H9 (cell line): Measurements from ENCODE around the gene ZMYM2. TPM values are rescaled to one million over a fixed set of nuclear protein-coding genes. Genes with fewer than 3 reads are reported as not detected.

Source experiments
- DNase-seq: peaks from one replicate; pipeline ENCODE4 v3.0.0-alpha.2; 2017
- H2AFZ ChIP-seq: one replicate; pipeline ENCODE4 v1.6.1; 2013; ENCODE audit warnings: mild to moderate bottlenecking, low read length, control low read depth, moderate library complexity
- H2AK5ac ChIP-seq: 2 replicates; pipeline ENCODE4 v1.6.1; 2013; ENCODE audit warnings: low read length, control low read depth, mixed read lengths; ENCODE audit not compliant: insufficient read length
- H2BK120ac ChIP-seq: one replicate; pipeline ENCODE4 v1.6.1; 2013; ENCODE audit warnings: low read depth, mild to moderate bottlenecking, low read length, control low read depth, inconsistent platforms; ENCODE audit not compliant: poor library complexity, severe bottlenecking
- H2BK12ac ChIP-seq: 2 replicates; pipeline ENCODE4 v1.6.1; 2013; ENCODE audit warnings: low read length, control low read depth, mixed read lengths, low read depth; ENCODE audit not compliant: insufficient read length
- H2BK15ac ChIP-seq: 2 replicates; pipeline ENCODE4 v1.6.1; 2013; ENCODE audit warnings: low read depth, low read length, control low read depth
- H2BK20ac ChIP-seq: one replicate; pipeline ENCODE4 v1.6.1; 2013; ENCODE audit warnings: low read depth, mild to moderate bottlenecking, low read length, control low read depth, inconsistent platforms; ENCODE audit not compliant: poor library complexity, severe bottlenecking
- H2BK5ac ChIP-seq: 2 replicates; pipeline ENCODE4 v1.6.1; 2013; ENCODE audit warnings: low read length, control low read depth, mixed read lengths; ENCODE audit not compliant: insufficient read length
- H3K14ac ChIP-seq: 2 replicates; pipeline ENCODE4 v1.6.1; 2013; ENCODE audit warnings: low read length, control low read depth; ENCODE audit not compliant: insufficient read depth
- H3K18ac ChIP-seq: 2 replicates; pipeline ENCODE4 v1.6.1; 2013; ENCODE audit warnings: low read depth, mild to moderate bottlenecking, mixed read lengths, low read length, control low read depth; ENCODE audit not compliant: insufficient read length
- H3K23ac ChIP-seq: 2 replicates; pipeline ENCODE4 v1.6.1; 2013; ENCODE audit warnings: low read length, control low read depth, mixed read lengths, low read depth; ENCODE audit not compliant: insufficient read length
- H3K23me2 ChIP-seq: 2 replicates; pipeline ENCODE4 v1.6.1; 2013; ENCODE audit warnings: low read depth, mild to moderate bottlenecking, mixed read lengths, low read length, control low read depth; ENCODE audit not compliant: insufficient read length, poor library complexity, severe bottlenecking
- H3K27ac ChIP-seq: 2 replicates; pipeline ENCODE4 v1.5.1; 2013; ENCODE audit warnings: low read length, control low read depth, mixed read lengths, low read depth; ENCODE audit not compliant: insufficient read length
- H3K27me3 ChIP-seq: 2 replicates; pipeline ENCODE4 v1.6.1; 2013; ENCODE audit warnings: low read length, control low read depth, inconsistent platforms; ENCODE audit not compliant: insufficient read depth
- H3K4ac ChIP-seq: 2 replicates; pipeline ENCODE4 v1.6.1; 2013; ENCODE audit warnings: low read depth, mild to moderate bottlenecking, control low read depth, inconsistent platforms, low read length, moderate library complexity
- H3K4me1 ChIP-seq: 2 replicates; pipeline ENCODE4 v1.6.1; 2013; ENCODE audit warnings: low read length, control low read depth, inconsistent platforms; ENCODE audit not compliant: insufficient read depth
- H3K4me2 ChIP-seq: 2 replicates; pipeline ENCODE4 v1.6.1; 2013; ENCODE audit warnings: low read length, control low read depth, mixed read lengths; ENCODE audit not compliant: insufficient read length, insufficient read depth
- H3K56ac ChIP-seq: 2 replicates; pipeline ENCODE4 v1.6.1; 2013; ENCODE audit warnings: low read depth, mild to moderate bottlenecking, mixed read lengths, low read length, control low read depth; ENCODE audit not compliant: insufficient read length
- H3K79me1 ChIP-seq: 2 replicates; pipeline ENCODE4 v1.6.1; 2013; ENCODE audit warnings: low read depth, mild to moderate bottlenecking, moderate library complexity, low read length, control low read depth, inconsistent platforms; ENCODE audit not compliant: insufficient read depth, poor library complexity, severe bottlenecking
- H3K79me2 ChIP-seq: 2 replicates; pipeline ENCODE4 v1.6.1; 2013; ENCODE audit warnings: low read length, control low read depth, inconsistent platforms; ENCODE audit not compliant: insufficient read depth
- H3K9ac ChIP-seq: 2 replicates; pipeline ENCODE4 v1.6.1; 2013; ENCODE audit warnings: low read length, control low read depth, mixed read lengths; ENCODE audit not compliant: insufficient read length; ENCODE audit errors: extremely low read depth
- H3K9me3 ChIP-seq: one replicate; pipeline ENCODE4 v1.6.1; 2013; ENCODE audit warnings: low read depth, low read length, inconsistent platforms; ENCODE audit not compliant: control insufficient read depth
- H3T11ph ChIP-seq: one replicate; pipeline ENCODE4 v1.6.1; 2013; ENCODE audit warnings: mild to moderate bottlenecking, low read length, control low read depth, inconsistent platforms
- H4K20me1 ChIP-seq: one replicate; pipeline ENCODE4 v1.6.1; 2013; ENCODE audit not compliant: control insufficient read depth, insufficient read length, insufficient read depth
- H4K5ac ChIP-seq: 2 replicates; pipeline ENCODE4 v1.6.1; 2013; ENCODE audit warnings: low read depth, mild to moderate bottlenecking, mixed read lengths, low read length, control low read depth; ENCODE audit not compliant: insufficient read length
- H4K8ac ChIP-seq: replicated peaks from 2 replicates; pipeline ENCODE4 v1.6.1; 2013; ENCODE audit warnings: low read length, control low read depth, mixed read lengths, low read depth; ENCODE audit not compliant: insufficient read length
- H4K91ac ChIP-seq: 2 replicates; pipeline ENCODE4 v1.6.1; 2013; ENCODE audit warnings: low read depth, mild to moderate bottlenecking, moderate library complexity, mixed read lengths, low read length, control low read depth; ENCODE audit not compliant: insufficient read length
- H3K27ac Mint-ChIP-seq, 3 experiments: 2 replicates in 2 of 3; 3 replicates in 1 of 3; pipeline ENCODE4 v1.8.0; 2020 to 2021; ENCODE audit warnings: mixed read lengths in 3 of 3, mild to moderate bottlenecking in 1 of 3, moderate library complexity in 1 of 3
- H3K27me3 Mint-ChIP-seq: 2 replicates; pipeline ENCODE4 v1.8.0; 2021; ENCODE audit warnings: low read depth, mild to moderate bottlenecking, moderate library complexity, mixed read lengths
- H3K36me3 Mint-ChIP-seq, 3 experiments: 2 replicates in 2 of 3; 3 replicates in 1 of 3; pipeline ENCODE4 v1.8.0; 2020 to 2021; ENCODE audit warnings: low read depth in 3 of 3, mixed read lengths in 3 of 3; ENCODE audit not compliant: insufficient read depth in 1 of 3
- H3K4me1 Mint-ChIP-seq, 2 experiments: 2 replicates each; pipeline ENCODE4 v1.8.0; 2020; ENCODE audit warnings: mixed read lengths in 2 of 2
- H3K4me3 Mint-ChIP-seq, 2 experiments: 2 replicates in 1 of 2; 3 replicates in 1 of 2; pipeline ENCODE4 v1.8.0; 2020 to 2021; ENCODE audit warnings: mild to moderate bottlenecking in 2 of 2, mixed read lengths in 2 of 2, moderate library complexity in 1 of 2
- H3K9me3 Mint-ChIP-seq, 2 experiments: 2 replicates in 1 of 2; 3 replicates in 1 of 2; pipeline ENCODE4 v1.8.0; 2020; ENCODE audit warnings: mild to moderate bottlenecking in 2 of 2, mixed read lengths in 2 of 2, moderate library complexity in 1 of 2
- WGBS: extraction: QIAGEN DNeasy Blood & Tissue Kit; methylation state at CpG from one replicate; pipeline ENCODE4 v1.1.7; 2013; ENCODE audit warnings: missing lambda C conversion rate, low lambda C conversion rate, mixed read lengths; ENCODE audit not compliant: insufficient read length; ENCODE audit errors: extremely low coverage; 5-methylcytosine and 5-hydroxymethylcytosine counted together
- total RNA-seq: library from RNA; stranded (reverse); gene quantifications from 2 replicates; pipeline ENCODE4 v1.2.1, GENCODE V29; 2021
- TF ChIP-seq, protein P1 (sequence below): fragments of 200-600 bp; sonication (generic); conservative IDR thresholded peaks from 3 replicates; pipeline ENCODE4 v1.8.0; 2021; ENCODE audit warnings: antibody characterized with exemption, mild to moderate bottlenecking

Gene ZMYM2
- total RNA-seq, 1 experiment from 2014 or later = 173 TPM

DNA sequence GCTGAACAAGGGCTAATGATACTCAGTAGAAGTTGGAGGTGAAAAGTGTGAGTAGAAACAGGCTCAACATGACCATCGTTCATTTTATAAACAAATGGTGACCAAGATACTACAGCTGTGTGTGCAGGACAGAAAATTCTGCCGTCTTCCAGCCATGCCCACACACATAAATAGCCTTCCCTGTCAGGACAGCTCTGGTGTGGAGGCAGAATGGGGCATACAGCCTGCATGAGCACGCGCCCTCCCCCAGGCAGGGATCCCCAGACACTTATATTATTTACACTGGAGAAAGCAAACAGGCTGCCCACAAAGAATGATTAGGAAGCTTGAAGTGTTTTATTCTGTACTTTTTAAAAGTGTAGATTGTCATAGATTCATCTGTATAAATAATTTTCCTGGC is 182.0 kb downstream of the ZMYM2 start:
- Histone ChIP-seq H2BK20ac (no peak overlapping the region), H2AK5ac (no peak overlapping the region), H3K18ac (no peak overlapping the region), H4K20me1 (no peaks in the 10 kb centered on the region), H3K23me2 (no peaks in the 10 kb centered on the region), H3K4me2 (no peak overlapping the region), H4K5ac (no peak overlapping the region), H3K56ac (no peak overlapping the region), H3T11ph (no peak overlapping the region), H3K27me3 (no peaks in the 10 kb centered on the region), H3K23ac (no peak overlapping the region), H2AFZ (no peak overlapping the region), H2BK15ac (no peak overlapping the region), H3K27ac (no peak overlapping the region), H2BK12ac (no peak overlapping the region), H3K14ac (no peak overlapping the region), H3K4ac (no peak overlapping the region), H3K79me1 (no peaks in the 10 kb centered on the region), H2BK120ac (no peak overlapping the region), H3K9ac (no peak overlapping the region), H3K79me2 (no peaks in the 10 kb centered on the region), H3K4me1 (no peaks in the 10 kb centered on the region), H4K8ac (no peak overlapping the region), H4K91ac (no peak overlapping the region), H2BK5ac (no peak overlapping the region), H3K9me3 (no peaks in the 10 kb centered on the region)
- H3K4me3 Mint-ChIP-seq = no peak overlapping the region
- whole genome bisulfite sequencing = no CpG with 5 or more reads among the region's 4 CpGs
- DNase-seq = no peak
- H3K27me3 Mint-ChIP-seq = peaks cover 33% of the 10 kb centered on the region
- no peak overlapping the region for H3K27ac Mint-ChIP-seq
- H3K36me3 Mint-ChIP-seq = no peaks in the 10 kb centered on the region
- H3K9me3 Mint-ChIP-seq = no peaks in the 10 kb centered on the region
- H3K4me1 Mint-ChIP-seq = peaks cover 0 to 6% of the 10 kb centered on the region in 2 experiments; a peak in 2 of 4 replicates
- TF ChIP-seq, protein P1, sequence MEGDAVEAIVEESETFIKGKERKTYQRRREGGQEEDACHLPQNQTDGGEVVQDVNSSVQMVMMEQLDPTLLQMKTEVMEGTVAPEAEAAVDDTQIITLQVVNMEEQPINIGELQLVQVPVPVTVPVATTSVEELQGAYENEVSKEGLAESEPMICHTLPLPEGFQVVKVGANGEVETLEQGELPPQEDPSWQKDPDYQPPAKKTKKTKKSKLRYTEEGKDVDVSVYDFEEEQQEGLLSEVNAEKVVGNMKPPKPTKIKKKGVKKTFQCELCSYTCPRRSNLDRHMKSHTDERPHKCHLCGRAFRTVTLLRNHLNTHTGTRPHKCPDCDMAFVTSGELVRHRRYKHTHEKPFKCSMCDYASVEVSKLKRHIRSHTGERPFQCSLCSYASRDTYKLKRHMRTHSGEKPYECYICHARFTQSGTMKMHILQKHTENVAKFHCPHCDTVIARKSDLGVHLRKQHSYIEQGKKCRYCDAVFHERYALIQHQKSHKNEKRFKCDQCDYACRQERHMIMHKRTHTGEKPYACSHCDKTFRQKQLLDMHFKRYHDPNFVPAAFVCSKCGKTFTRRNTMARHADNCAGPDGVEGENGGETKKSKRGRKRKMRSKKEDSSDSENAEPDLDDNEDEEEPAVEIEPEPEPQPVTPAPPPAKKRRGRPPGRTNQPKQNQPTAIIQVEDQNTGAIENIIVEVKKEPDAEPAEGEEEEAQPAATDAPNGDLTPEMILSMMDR = no peak

Other genes starting within 250 kb of the ZMYM2 start
- gene PSPC1, start 175.8 kb upstream of the ZMYM2 start, total RNA-seq = 134 and 137 TPM in 2 replicates
- gene ZMYM5, start 95.1 kb upstream of the ZMYM2 start, total RNA-seq = 11.8 and 12.6 TPM in 2 replicates
- 0.83 and 0.92 TPM in 2 replicates for gene GJA3, start 202.3 kb downstream of the ZMYM2 start, total RNA-seq
- gene GJB2, start 234.2 kb downstream of the ZMYM2 start, total RNA-seq = 0.28 and 0.59 TPM in 2 replicates